GM12878 (cell line): ENCODE measurements around the gene SLC30A7. TPM values are rescaled to one million over a fixed set of nuclear protein-coding genes. Genes with fewer than 3 reads are reported as not detected.

Experiments used
- ATAC-seq: fragments of 200-7000 bp; cut with Tn5 transposase; 3 replicates; pipeline ENCODE4 v1.9.1; 2020; ENCODE audit warnings: mild to moderate bottlenecking, moderate library complexity
- BruUV-seq: library from RNA; stranded (reverse); fragments of 400-500 nt; replicated peaks from 2 replicates; lab custom pipeline; 2021; lab: Mats Ljungman, UMichigan
- CTCF ChIA-PET: fragments of 300-600 bp; sonication (Branson Sonifier 250); formaldehyde crosslinking; extraction: SDS; loops from one replicate; lab custom pipeline; 2021; ENCODE audit warnings: inconsistent platforms; lab: Yijun Ruan, JAX
- POLR2A ChIA-PET: fragments of 350-600 bp; formaldehyde crosslinking; extraction: SDS; loops from one replicate; lab custom pipeline; 2021; ENCODE audit warnings: inconsistent platforms; lab: Charles Lee
- RAD21 ChIA-PET: fragments of 300-600 bp; sonication (Branson Sonifier 250); formaldehyde crosslinking; loops from one replicate; lab custom pipeline; 2023; ENCODE audit warnings: antibody characterized with exemption; ENCODE audit not compliant: unreplicated experiment; lab: Charles Lee
- SMC1A ChIA-PET: fragments of 300-600 bp; sonication (Branson Sonifier 250); formaldehyde crosslinking; loops from one replicate; lab custom pipeline; 2023; ENCODE audit not compliant: unreplicated experiment, uncharacterized antibody; lab: Charles Lee
- DNase-seq: peaks from one replicate; pipeline ENCODE4 v3.0.0-alpha.2; 2011; ENCODE audit warnings: low read depth, low spot score
- FAIRE-seq: peaks from 3 replicates; lab custom pipeline; 2011; peaks lifted over from hg19 to GRCh38; lab: Jason Lieb, UNC
- H2AFZ ChIP-seq: 2 replicates; pipeline ENCODE4 v1.6.0; 2011; ENCODE audit warnings: low read depth, low read length, control low read depth; ENCODE audit not compliant: control insufficient read depth
- H3K27ac ChIP-seq: 2 replicates; pipeline ENCODE4 v1.5.1; 2011; ENCODE audit warnings: control low read depth; ENCODE audit not compliant: control insufficient read depth, insufficient read depth
- H3K27me3 ChIP-seq, 2 experiments: replicated peaks in 1 of 2; 2 replicates each; pipeline versions ENCODE4 v1.6.0 to v1.6.1; 2011; ENCODE audit warnings: low read length in 1 of 2; ENCODE audit not compliant: control insufficient read depth in 2 of 2, insufficient read depth in 2 of 2
- H3K36me3 ChIP-seq, 2 experiments: 2 replicates each; pipeline ENCODE4 v1.5.1; 2011; ENCODE audit warnings: low read length in 1 of 2; ENCODE audit not compliant: control insufficient read depth in 2 of 2, insufficient read depth in 2 of 2
- H3K4me1 ChIP-seq: 2 replicates; pipeline ENCODE4 v1.6.1; 2011; ENCODE audit warnings: mild to moderate bottlenecking, low read length, moderate library complexity, mixed read lengths; ENCODE audit not compliant: control insufficient read depth, insufficient read depth
- H3K4me2 ChIP-seq: 2 replicates; pipeline ENCODE4 v1.6.0; 2011; ENCODE audit warnings: control low read depth; ENCODE audit not compliant: control insufficient read depth, insufficient read depth
- H3K4me3 ChIP-seq: fragments of 200-600 bp; sonication (generic); 2 replicates; pipeline ENCODE4 v1.5.1; 2016
- H3K79me2 ChIP-seq: 2 replicates; pipeline ENCODE4 v1.6.0; 2011; ENCODE audit warnings: low read length; ENCODE audit not compliant: control insufficient read depth, insufficient read depth
- H3K9ac ChIP-seq: 2 replicates; pipeline ENCODE4 v1.8.0; 2011; ENCODE audit warnings: low read length, control low read depth, mixed read lengths; ENCODE audit not compliant: control insufficient read depth, insufficient read depth
- H3K9me3 ChIP-seq: replicated peaks from 3 replicates; pipeline ENCODE4 v1.5.1; 2011; ENCODE audit warnings: mild to moderate bottlenecking, low read length; ENCODE audit not compliant: control insufficient read depth, insufficient read depth
- H4K20me1 ChIP-seq: 2 replicates; pipeline ENCODE4 v1.6.0; 2011; ENCODE audit not compliant: control insufficient read depth, insufficient read depth
- BRCA1 ChIP-seq: IDR thresholded peaks from 2 replicates; pipeline ENCODE4 v1.6.1; 2011; ENCODE audit warnings: low read depth, low read length, improper control_type of control experiment
- E4F1 ChIP-seq: fragments of 450-650 bp; IDR thresholded peaks from 2 replicates; pipeline ENCODE4 v1.6.1; 2018; ENCODE audit warnings: borderline replicate concordance, mild to moderate bottlenecking; ENCODE audit not compliant: partially characterized antibody
- EZH2 ChIP-seq: IDR thresholded peaks from 2 replicates; pipeline ENCODE4 v1.6.1; 2012; ENCODE audit warnings: low read depth, mild to moderate bottlenecking, control low read depth, inconsistent platforms, low read length, borderline replicate concordance; ENCODE audit not compliant: control insufficient read depth
- JUNB ChIP-seq: IDR thresholded peaks from 2 replicates; pipeline ENCODE4 v1.6.1; 2016; ENCODE audit warnings: antibody characterized with exemption, mild to moderate bottlenecking
- JUND ChIP-seq: IDR thresholded peaks from 2 replicates; pipeline ENCODE4 v1.6.1; 2012; ENCODE audit warnings: low read depth, mild to moderate bottlenecking, low read length, improper control_type of control experiment, moderate library complexity
- KDM1A ChIP-seq: fragments of 200-600 bp; sonication (generic); IDR thresholded peaks from 2 replicates; pipeline ENCODE4 v1.6.1; 2016; ENCODE audit warnings: borderline replicate concordance
- MEF2B ChIP-seq: fragments of 450-650 bp; IDR thresholded peaks from 2 replicates; pipeline ENCODE4 v1.6.1; 2018; ENCODE audit warnings: mild to moderate bottlenecking, moderate library complexity; ENCODE audit not compliant: partially characterized antibody, poor library complexity, severe bottlenecking
- MXI1 ChIP-seq: fragments of 150-350 bp; IDR thresholded peaks from 2 replicates; pipeline ENCODE4 v1.6.1; 2011; ENCODE audit warnings: low read depth, mild to moderate bottlenecking, inconsistent platforms, low read length, improper control_type of control experiment
- NFYB ChIP-seq: IDR thresholded peaks from 2 replicates; pipeline ENCODE4 v1.6.1; 2011; ENCODE audit warnings: low read depth, mild to moderate bottlenecking, low read length, improper control_type of control experiment, moderate library complexity; ENCODE audit not compliant: insufficient read depth
- NR2C1 ChIP-seq: fragments of 450-650 bp; IDR thresholded peaks from 2 replicates; pipeline ENCODE4 v1.6.1; 2017; ENCODE audit warnings: antibody characterized with exemption, mild to moderate bottlenecking, moderate library complexity
- RAD51 ChIP-seq: fragments of 450-650 bp; IDR thresholded peaks from 2 replicates; pipeline ENCODE4 v1.6.1; 2016; ENCODE audit warnings: moderate library complexity, mild to moderate bottlenecking, inconsistent platforms
- RB1 ChIP-seq: fragments of 450-650 bp; formaldehyde crosslinking; IDR thresholded peaks from 2 replicates; pipeline ENCODE4 v1.6.1; 2017; ENCODE audit warnings: mild to moderate bottlenecking, borderline replicate concordance
- RBBP5 ChIP-seq: fragments of 200-600 bp; sonication (generic); conservative IDR thresholded peaks from 2 replicates; pipeline ENCODE4 v1.6.1; 2016
- SIX5 ChIP-seq: IDR thresholded peaks from 2 replicates; pipeline ENCODE4 v1.6.1; 2011; ENCODE audit warnings: mild to moderate bottlenecking, low read depth, low read length, moderate library complexity; ENCODE audit not compliant: severe bottlenecking
- TCF3 ChIP-seq: IDR thresholded peaks from 2 replicates; pipeline ENCODE4 v1.6.1; 2012; ENCODE audit warnings: low read depth, mild to moderate bottlenecking, low read length, borderline replicate concordance; ENCODE audit not compliant: insufficient read depth
- USF2 ChIP-seq: IDR thresholded peaks from 2 replicates; pipeline ENCODE4 v1.6.1; 2011; ENCODE audit warnings: low read depth, low read length, improper control_type of control experiment, borderline replicate concordance
- YBX1 ChIP-seq: fragments of 450-650 bp; IDR thresholded peaks from 2 replicates; pipeline ENCODE4 v1.6.1; 2016; ENCODE audit warnings: antibody characterized with exemption
- ZNF207 ChIP-seq: fragments of 450-650 bp; IDR thresholded peaks from 2 replicates; pipeline ENCODE4 v1.6.1; 2014; ENCODE audit warnings: antibody characterized with exemption, mild to moderate bottlenecking, borderline replicate concordance
- ZNF622 ChIP-seq: fragments of 450-650 bp; IDR thresholded peaks from 2 replicates; pipeline ENCODE4 v1.6.1; 2017; ENCODE audit warnings: mild to moderate bottlenecking, inconsistent platforms
- WGBS: methylation state at CpG from one replicate; pipeline ENCODE4 v1.1.6; 2016; ENCODE audit warnings: low lambda C conversion rate; ENCODE audit not compliant: insufficient replicate concordance, insufficient coverage; ENCODE audit errors: missing lambda C conversion rate; 5-methylcytosine and 5-hydroxymethylcytosine counted together
- in situ Hi-C: fragments of 300-500 bp; cut with MboI; formaldehyde crosslinking; loops from 9 replicates; pipeline ENCODE4 v1.14.3; 2018; ENCODE audit warnings: mixed read lengths
- intact Hi-C: fragments of 100-400 bp; cut with micrococcal nuclease; formaldehyde crosslinking; loops from one replicate; pipeline ENCODE4 v1.14.2; 2022; ENCODE audit not compliant: unreplicated experiment
- polyA plus RNA-seq, 11 experiments: library from polyadenylated mRNA; depleted of rRNA in 4 of 11; unstranded in 6 of 11; stranded (reverse) in 5 of 11; fragments of >200 nt; fragmentation: Nextera tagmentation in 4 of 11; fragmentation: Illumina TruSeq in 1 of 11; extraction: Ambion mirVana in 4 of 11; extraction: Trizol in 1 of 11; gene quantifications; 1 replicate in 1 of 11; 2 replicates in 10 of 11; pipeline versions ENCODE4 v1.2.1 to v1.2.3, GENCODE V29; 2011 to 2016; ENCODE audit warnings: inconsistent platforms in 2 of 11, missing spikeins in 2 of 11, low read depth in 1 of 11
- total RNA-seq, 4 experiments: library from RNA; depleted of rRNA in 3 of 4; stranded (reverse); fragments of >200 nt in 3 of 4; fragmentation: Illumina TruSeq in 1 of 4; extraction: Trizol in 1 of 4; gene quantifications; 2 replicates each; pipeline versions ENCODE4 v1.2.1 to v1.2.3, GENCODE V29; 2013 to 2021

Gene SLC30A7
- total and polyA plus RNA-seq, 10 of the 15 experiments (the other 5 are each of a cell fraction or from before 2014, with no cell fraction given), result 4.4 to 23.3 (median 16.9) TPM

GRCh38 chr1:100852976-100853375 lies 42.9 kb upstream of the SLC30A7 start:
- no peak for DNase-seq
- no peaks in the 10 kb centered on the region for H3K36me3 ChIP-seq
- no peaks in the 10 kb centered on the region for H4K20me1 ChIP-seq
- intact Hi-C loops (no loop called here), in situ Hi-C loops (loop anchor here (25.0 kb wide), 1 partner anchor 1666 kb away; no protein-coding TSS in a partner anchor)
- no peak overlapping the region for H3K27ac ChIP-seq
- no peaks in the 10 kb centered on the region for H3K79me2 ChIP-seq
- 63% methylated on average over 3 of the region's 3 CpGs for WGBS
- FAIRE-seq, result no peak
- H3K4me3 ChIP-seq, result no peak overlapping the region
- no peak overlapping the region for H3K4me2 ChIP-seq
- TF ChIP-seq BRCA1 (no peak), MEF2B (no peak), JUNB (no peak), ZNF622 (no peak), RB1 (no peak), SIX5 (no peak), YBX1 (no peak), NFYB (no peak), ZNF207 (no peak), RAD51 (no peak), RBBP5 (no peak), JUND (no peak), EZH2 (no peak), MXI1 (no peak), E4F1 (no peak), KDM1A (no peak), USF2 (no peak), NR2C1 (no peak), TCF3 (no peak)
- H3K4me1 ChIP-seq, result no peaks in the 10 kb centered on the region
- no peaks in the 10 kb centered on the region for H3K27me3 ChIP-seq
- no TSS peak for BruUV-seq
- RAD21 ChIA-PET, result no interaction called here
- POLR2A ChIA-PET, result no interaction called here
- no peak overlapping the region for H3K9ac ChIP-seq
- SMC1A ChIA-PET, result interaction anchor here (1.0 kb wide), 1 partner anchor 16 kb away, joined by 4 read pairs; no protein-coding TSS in a partner anchor
- H3K9me3 ChIP-seq, result no peaks in the 10 kb centered on the region
- ATAC-seq, result no peak
- CTCF ChIA-PET, result no interaction called here
- no peak overlapping the region for H2AFZ ChIP-seq
